Neuronal stem cell (in vitro differentiated cells): ENCODE measurements around the gene PCDHGA6.

Experiments used
- DNase-seq: peaks from one replicate; pipeline ENCODE4 v3.0.0-alpha.2; 2013; ENCODE audit warnings: low spot score
- H2AFZ ChIP-seq: one replicate; pipeline ENCODE4 v1.6.1; 2013; ENCODE audit warnings: mild to moderate bottlenecking, low read length, inconsistent platforms
- H2AK5ac ChIP-seq: 2 replicates; pipeline ENCODE4 v1.6.1; 2013; ENCODE audit warnings: low read depth, mild to moderate bottlenecking, inconsistent platforms, low read length, moderate library complexity, mixed read lengths
- H2BK120ac ChIP-seq: 2 replicates; pipeline ENCODE4 v1.6.1; 2013; ENCODE audit warnings: low read depth, mild to moderate bottlenecking, inconsistent platforms, low read length, moderate library complexity, mixed read lengths
- H2BK12ac ChIP-seq: one replicate; pipeline ENCODE4 v1.6.1; 2013; ENCODE audit warnings: low read length, inconsistent platforms
- H2BK15ac ChIP-seq: 2 replicates; pipeline ENCODE4 v1.6.1; 2013; ENCODE audit warnings: mild to moderate bottlenecking, low read length, inconsistent platforms, mixed read lengths
- H2BK5ac ChIP-seq: one replicate; pipeline ENCODE4 v1.6.1; 2013; ENCODE audit warnings: inconsistent platforms, mild to moderate bottlenecking, low read length, moderate library complexity
- H3K14ac ChIP-seq: one replicate; pipeline ENCODE4 v1.6.1; 2013; ENCODE audit warnings: low read length, inconsistent platforms
- H3K18ac ChIP-seq: 2 replicates; pipeline ENCODE4 v1.6.1; 2013; ENCODE audit warnings: low read length, inconsistent platforms
- H3K23ac ChIP-seq: 2 replicates; pipeline ENCODE4 v1.6.1; 2013; ENCODE audit warnings: low read depth, mild to moderate bottlenecking, mixed read lengths, low read length, inconsistent platforms; ENCODE audit not compliant: poor library complexity
- H3K27ac ChIP-seq: replicated peaks from 3 replicates; pipeline ENCODE4 v1.5.1; 2013; ENCODE audit warnings: low read length, inconsistent platforms
- H3K27me3 ChIP-seq, 3 experiments: 2 replicates each; pipeline ENCODE4 v1.6.1; 2013; ENCODE audit warnings: low read length in 3 of 3, mild to moderate bottlenecking in 2 of 3, inconsistent platforms in 1 of 3, low read depth in 1 of 3, mixed read lengths in 1 of 3, moderate library complexity in 1 of 3; ENCODE audit not compliant: control insufficient read depth in 3 of 3, insufficient read depth in 3 of 3
- H3K36me3 ChIP-seq, 2 donors: replicated peaks in 1 of 2; 2 replicates each; pipeline ENCODE4 v1.6.1; 2013; ENCODE audit warnings: low read length in 2 of 2; ENCODE audit not compliant: control insufficient read depth in 2 of 2, insufficient read depth in 2 of 2
- H3K4ac ChIP-seq: 2 replicates; pipeline ENCODE4 v1.6.1; 2013; ENCODE audit warnings: inconsistent platforms, mild to moderate bottlenecking, low read length, moderate library complexity
- H3K4me1 ChIP-seq, 2 donors: 1 replicate in 1 of 2; 2 replicates in 1 of 2; pipeline ENCODE4 v1.6.1; 2013; ENCODE audit warnings: low read length in 2 of 2, low read depth in 1 of 2; ENCODE audit not compliant: control insufficient read depth in 2 of 2, insufficient read depth in 1 of 2
- H3K4me2 ChIP-seq: one replicate; pipeline ENCODE4 v1.6.1; 2013; ENCODE audit warnings: mild to moderate bottlenecking, low read length, inconsistent platforms; ENCODE audit not compliant: insufficient read depth, poor library complexity, severe bottlenecking
- H3K4me3 ChIP-seq, 2 donors: 2 replicates each; pipeline ENCODE4 v1.5.1; 2013; ENCODE audit warnings: low read length in 2 of 2, mild to moderate bottlenecking in 2 of 2, inconsistent platforms in 1 of 2, moderate library complexity in 1 of 2
- H3K79me1 ChIP-seq: one replicate; pipeline ENCODE4 v1.6.1; 2013; ENCODE audit warnings: low read depth, mild to moderate bottlenecking, inconsistent platforms, low read length, moderate library complexity
- H3K9ac ChIP-seq: one replicate; pipeline ENCODE4 v1.6.1; 2013; ENCODE audit warnings: mild to moderate bottlenecking, low read depth, low read length, inconsistent platforms; ENCODE audit not compliant: poor library complexity
- H3K9me3 ChIP-seq, 2 donors: replicated peaks in 1 of 2; 2 replicates each; pipeline versions ENCODE3 to v1.6.1; 2013; ENCODE audit warnings: low read length in 2 of 2, mild to moderate bottlenecking in 2 of 2, inconsistent platforms in 1 of 2, low read depth in 1 of 2, mixed read lengths in 1 of 2, moderate library complexity in 1 of 2; ENCODE audit not compliant: control insufficient read depth in 2 of 2, insufficient read depth in 1 of 2
- H4K8ac ChIP-seq: one replicate; pipeline ENCODE4 v1.6.1; 2013; ENCODE audit warnings: low read depth, mild to moderate bottlenecking, inconsistent platforms, low read length, moderate library complexity
- H4K91ac ChIP-seq: one replicate; pipeline ENCODE4 v1.6.1; 2013; ENCODE audit warnings: low read length, low read depth, mild to moderate bottlenecking, inconsistent platforms; ENCODE audit not compliant: poor library complexity
- WGBS, 2 donors: extraction: QIAGEN DNeasy Blood & Tissue Kit; methylation state at CpG; one replicate each; pipeline ENCODE4 v1.1.7; 2013; ENCODE audit warnings: missing lambda C conversion rate in 2 of 2, mixed read lengths in 1 of 2; ENCODE audit not compliant: insufficient read length in 2 of 2, insufficient replicate concordance in 1 of 2; ENCODE audit errors: extremely low coverage in 2 of 2; 5-methylcytosine and 5-hydroxymethylcytosine counted together

Gene PCDHGA6

GRCh38 chr5:141427783-141428426, 54.2 kb downstream of the PCDHGA6 start:
- Histone ChIP-seq H3K4me2 (no peak overlapping the region), H3K23ac (peak overlapping the region; percentile 11), H2BK15ac (no peak overlapping the region), H3K36me3 (peaks cover 34 to 73% of the 10 kb centered on the region in 2 donors), H4K91ac (no peak overlapping the region), H2AFZ (no peak overlapping the region), H3K9ac (peak overlapping the region; percentile 18), H2BK5ac (no peak overlapping the region), H3K27me3 (no peaks in the 10 kb centered on the region), H3K4me3 (peak overlapping the region in 1 of 2 donors; percentile 31), H3K18ac (no peak overlapping the region), H3K4me1 (no peaks in the 10 kb centered on the region), H3K14ac (no peak overlapping the region), H3K27ac (no peak overlapping the region), H3K79me1 (peaks cover 11% of the 10 kb centered on the region), H2AK5ac (no peak overlapping the region), H2BK120ac (no peak overlapping the region), H2BK12ac (no peak overlapping the region), H3K4ac (no peak overlapping the region), H4K8ac (no peak overlapping the region), H3K9me3 (peaks cover 55 to 96% of the 10 kb centered on the region in 2 donors)
- no CpG with 5 or more reads among the region's 53 CpGs for WGBS, 2 donors
- DNase-seq, result no peak
